Osteoblast (primary cell): ENCODE measurements around the gene GRIN1. TPM values are rescaled to one million over a fixed set of nuclear protein-coding genes. Genes with fewer than 3 reads are reported as not detected.

ENCODE experiments used
- DNase-seq: peaks from one replicate; pipeline ENCODE4 v3.0.0; 2011; ENCODE audit warnings: low spot score, mixed read lengths; ENCODE audit not compliant: insufficient read length; ENCODE audit errors: missing footprints
- H2AFZ ChIP-seq: 2 replicates; pipeline ENCODE4 v1.6.0; 2011; ENCODE audit warnings: mild to moderate bottlenecking, low read length
- H3K27ac ChIP-seq: 2 replicates; pipeline ENCODE4 v1.5.1; 2011; ENCODE audit warnings: mild to moderate bottlenecking, low read depth, low read length, moderate library complexity
- H3K27me3 ChIP-seq: 2 replicates; pipeline ENCODE4 v1.6.0; 2012; ENCODE audit warnings: mild to moderate bottlenecking, control low read depth, inconsistent platforms, low read length, moderate library complexity; ENCODE audit not compliant: insufficient read depth
- H3K36me3 ChIP-seq: 2 replicates; pipeline ENCODE4 v1.5.1; 2011; ENCODE audit warnings: mild to moderate bottlenecking, low read length, control low read depth, moderate library complexity; ENCODE audit not compliant: insufficient read depth
- H3K4me1 ChIP-seq: 2 replicates; pipeline ENCODE4 v1.5.1; 2011; ENCODE audit warnings: mild to moderate bottlenecking, low read length, control low read depth, moderate library complexity; ENCODE audit not compliant: insufficient read depth
- H3K4me2 ChIP-seq: 2 replicates; pipeline ENCODE4 v1.6.0; 2011; ENCODE audit warnings: mild to moderate bottlenecking, low read length; ENCODE audit not compliant: insufficient read depth
- H3K4me3 ChIP-seq: fragments of 200-600 bp; sonication (generic); 3 replicates; pipeline ENCODE4 v1.5.1; 2012; ENCODE audit warnings: mild to moderate bottlenecking, low read length, inconsistent platforms; ENCODE audit not compliant: insufficient read depth
- H3K79me2 ChIP-seq: 2 replicates; pipeline ENCODE4 v1.6.0; 2012; ENCODE audit warnings: mild to moderate bottlenecking, low read length, control low read depth, inconsistent platforms; ENCODE audit not compliant: insufficient read depth
- H3K9me3 ChIP-seq: 2 replicates; pipeline ENCODE4 v1.5.1; 2011; ENCODE audit warnings: low read depth, low read length, control low read depth
- H4K20me1 ChIP-seq: 2 replicates; pipeline ENCODE4 v1.6.0; 2012; ENCODE audit warnings: mild to moderate bottlenecking, low read length, control low read depth; ENCODE audit not compliant: insufficient read depth
- CTCF ChIP-seq: IDR thresholded peaks from 2 replicates; pipeline ENCODE4 v1.5.1; 2011; ENCODE audit warnings: mild to moderate bottlenecking, low read depth, low read length, moderate library complexity; ENCODE audit errors: extremely low read depth
- total RNA-seq: library from RNA; depleted of rRNA; stranded (reverse); fragments of >200 nt; gene quantifications from 2 replicates; pipeline ENCODE4 v1.2.3, GENCODE V29; 2012

The GRIN1 gene
- total RNA-seq, 1 donor = not detected

GRCh38 chr9:137159105-137160053 lies 20.4 kb downstream of the GRIN1 start:
- Histone ChIP-seq H3K4me2 (no peak overlapping the region), H3K27ac (no peak overlapping the region), H3K4me1 (no peaks in the 10 kb centered on the region), H3K9me3 (no peaks in the 10 kb centered on the region), H2AFZ (no peak overlapping the region), H3K79me2 (no peaks in the 10 kb centered on the region), H3K4me3 (no peak overlapping the region), H4K20me1 (peaks cover 5% of the 10 kb centered on the region), H3K36me3 (no peaks in the 10 kb centered on the region), H3K27me3 (peaks cover 50% of the 10 kb centered on the region)
- DNase-seq = no peak
- no peak for TF ChIP-seq CTCF

GRCh38 chr9:137160054-137160425 lies 21.1 kb downstream of the GRIN1 start:
- H3K79me2 ChIP-seq = no peaks in the 10 kb centered on the region
- H3K4me2 ChIP-seq = no peak overlapping the region
- no peak for TF ChIP-seq CTCF
- H3K9me3 ChIP-seq = no peaks in the 10 kb centered on the region
- no peak overlapping the region for H3K4me3 ChIP-seq
- no peaks in the 10 kb centered on the region for H3K4me1 ChIP-seq
- peaks cover 57% of the 10 kb centered on the region for H3K27me3 ChIP-seq
- no peak overlapping the region for H3K27ac ChIP-seq
- no peak for DNase-seq
- H3K36me3 ChIP-seq = no peaks in the 10 kb centered on the region
- H2AFZ ChIP-seq = no peak overlapping the region
- H4K20me1 ChIP-seq = peaks cover 5% of the 10 kb centered on the region

GRCh38 chr9:137160716-137161557 lies 22.0 kb downstream of the GRIN1 start:
- Histone ChIP-seq H2AFZ (no peak overlapping the region), H3K4me2 (no peak overlapping the region), H3K27me3 (peaks cover 62% of the 10 kb centered on the region), H3K79me2 (no peaks in the 10 kb centered on the region), H3K4me1 (no peaks in the 10 kb centered on the region), H4K20me1 (peaks cover 5% of the 10 kb centered on the region), H3K4me3 (no peak overlapping the region), H3K27ac (no peak overlapping the region), H3K9me3 (no peaks in the 10 kb centered on the region), H3K36me3 (no peaks in the 10 kb centered on the region)
- no peak for DNase-seq
- no peak for TF ChIP-seq CTCF
